ENCODE measurements around the gene CRLF2. TPM values are rescaled to one million over a fixed set of nuclear protein-coding genes. Genes with fewer than 3 reads are reported as not detected.
"Not testable (repeated sequence)": the region's sequence is repeated elsewhere in the genome, so short reads cannot be mapped to it uniquely, and the experiment has no call there.

CRLF2 gene
- total RNA-seq, 3 donors from 2014 or later (not counting 1 experiment from before 2014, with no cell fraction given) = 1.3 TPM; not detected in 2

GRCh38 chrX:1182211-1182610, 30.2 kb downstream of the CRLF2 start:
- Histone ChIP-seq H3K9me3 (ENCODE audit: control insufficient read depth, insufficient read depth, low read length) (no peaks in the 10 kb centered on the region), H3K27ac (ENCODE audit: low read length) (no peak overlapping the region), H3K36me3 (ENCODE audit: control insufficient read depth, insufficient read depth, low read length) (no peaks in the 10 kb centered on the region), H3K27me3 (ENCODE audit: control insufficient read depth, insufficient read depth, low read length) (no peaks in the 10 kb centered on the region), H3K4me1 (ENCODE audit: control insufficient read depth, insufficient read depth, low read length) (no peaks in the 10 kb centered on the region), H3K4me3 (ENCODE audit: low read length) (no peak overlapping the region)
- DNase-seq (no peak), ATAC-seq (no peak)
- Mint-ChIP-seq H3K4me1 (no peaks in the 10 kb centered on the region), H3K27ac (no peak overlapping the region), H3K36me3 (no peaks in the 10 kb centered on the region), H3K9me3 (no peaks in the 10 kb centered on the region), H3K27me3 (ENCODE audit: low read depth in 2 of 2) (no peaks in the 10 kb centered on the region), H3K4me3 (no peak overlapping the region)
- TF ChIP-seq CTCF (IDR thresholded peaks at IDR 0.05) = no peak
- 71% methylated on average over 4 of the region's 4 CpGs for WGBS (ENCODE audit: insufficient coverage)
- intact Hi-C loops (cut with micrococcal nuclease) = no loop called here

GRCh38 chrX:1181661-1182060, 30.8 kb downstream of the CRLF2 start:
- H3K4me1 Mint-ChIP-seq; H3K27ac ChIP-seq (ENCODE audit: low read length); H3K9me3 Mint-ChIP-seq; H3K27me3 ChIP-seq (ENCODE audit: control insufficient read depth, insufficient read depth, low read length); H3K4me1 ChIP-seq (ENCODE audit: control insufficient read depth, insufficient read depth, low read length); H3K27ac Mint-ChIP-seq; H3K9me3 ChIP-seq (ENCODE audit: control insufficient read depth, insufficient read depth, low read length); H3K36me3 Mint-ChIP-seq; ATAC-seq; H3K4me3 Mint-ChIP-seq; DNase-seq; H3K36me3 ChIP-seq (ENCODE audit: control insufficient read depth, insufficient read depth, low read length); intact Hi-C loops (cut with micrococcal nuclease); H3K4me3 ChIP-seq (ENCODE audit: low read length); H3K27me3 Mint-ChIP-seq (ENCODE audit: low read depth in 2 of 2): not testable (repeated sequence)
- 84% methylated on average over 14 of the region's 14 CpGs for WGBS (ENCODE audit: insufficient coverage)

GRCh38 chrX:1181170-1181569, 31.3 kb downstream of the CRLF2 start:
- H3K27ac Mint-ChIP-seq = no peak overlapping the region
- no peaks in the 10 kb centered on the region for H3K36me3 Mint-ChIP-seq
- no peak for TF ChIP-seq CTCF (IDR thresholded peaks at IDR 0.05)
- no peak overlapping the region for H3K4me3 ChIP-seq (ENCODE audit: low read length)
- no peak overlapping the region for H3K4me3 Mint-ChIP-seq
- no peaks in the 10 kb centered on the region for H3K9me3 Mint-ChIP-seq
- intact Hi-C loops (cut with micrococcal nuclease) = no loop called here
- no peak for ATAC-seq
- no peak for DNase-seq
- 47% methylated on average over 11 of the region's 11 CpGs for WGBS (ENCODE audit: insufficient coverage)
- H3K36me3 ChIP-seq (ENCODE audit: control insufficient read depth, insufficient read depth, low read length) = no peaks in the 10 kb centered on the region
- no peaks in the 10 kb centered on the region for H3K9me3 ChIP-seq (ENCODE audit: control insufficient read depth, insufficient read depth, low read length)
- no peaks in the 10 kb centered on the region for H3K4me1 ChIP-seq (ENCODE audit: control insufficient read depth, insufficient read depth, low read length)
- no peaks in the 10 kb centered on the region for H3K27me3 ChIP-seq (ENCODE audit: control insufficient read depth, insufficient read depth, low read length)
- H3K4me1 Mint-ChIP-seq = no peaks in the 10 kb centered on the region
- H3K27me3 Mint-ChIP-seq (ENCODE audit: low read depth in 2 of 2) = no peaks in the 10 kb centered on the region
- H3K27ac ChIP-seq (ENCODE audit: low read length) = no peak overlapping the region

- no peaks in the 10 kb centered on the region for H3K36me3 ChIP-seq (ENCODE audit: control insufficient read depth, insufficient read depth, low read length)
- no peaks in the 10 kb centered on the region for H3K4me1 ChIP-seq (ENCODE audit: control insufficient read depth, insufficient read depth, low read length)
- no peaks in the 10 kb centered on the region for H3K27me3 ChIP-seq (ENCODE audit: control insufficient read depth, insufficient read depth, low read length)
- H3K27ac Mint-ChIP-seq = no peak overlapping the region
- no peak overlapping the region for H3K27ac ChIP-seq (ENCODE audit: low read length)
- H3K27me3 Mint-ChIP-seq (ENCODE audit: low read depth in 2 of 2) = no peaks in the 10 kb centered on the region
- H3K4me1 Mint-ChIP-seq = no peaks in the 10 kb centered on the region
- intact Hi-C loops (cut with micrococcal nuclease) = no loop called here
- H3K9me3 Mint-ChIP-seq = no peaks in the 10 kb centered on the region
- H3K4me3 Mint-ChIP-seq = no peak overlapping the region
- DNase-seq (no peak), ATAC-seq (no peak)
- H3K9me3 ChIP-seq (ENCODE audit: control insufficient read depth, insufficient read depth, low read length) = no peaks in the 10 kb centered on the region
- no peak overlapping the region for H3K4me3 ChIP-seq (ENCODE audit: low read length)
- WGBS (ENCODE audit: insufficient coverage) = 92% methylated on average over 20 of the region's 20 CpGs
- no peak for TF ChIP-seq CTCF (IDR thresholded peaks at IDR 0.05)
- no peaks in the 10 kb centered on the region for H3K36me3 Mint-ChIP-seq
These were observed 33.8 kb downstream of the CRLF2 start for GRCh38 chrX:1178580-1179057.

GRCh38 chrX:1176531-1177320, 35.7 kb downstream of the CRLF2 start:
- 94% methylated on average over 33 of the region's 33 CpGs for WGBS (ENCODE audit: insufficient coverage)
- H3K27me3 ChIP-seq (ENCODE audit: control insufficient read depth, insufficient read depth, low read length); H3K4me1 ChIP-seq (ENCODE audit: control insufficient read depth, insufficient read depth, low read length); DNase-seq; H3K9me3 Mint-ChIP-seq; intact Hi-C loops (cut with micrococcal nuclease); H3K27me3 Mint-ChIP-seq (ENCODE audit: low read depth in 2 of 2); H3K27ac ChIP-seq (ENCODE audit: low read length); H3K9me3 ChIP-seq (ENCODE audit: control insufficient read depth, insufficient read depth, low read length); ATAC-seq; H3K4me1 Mint-ChIP-seq; H3K27ac Mint-ChIP-seq; H3K36me3 Mint-ChIP-seq; H3K4me3 Mint-ChIP-seq; H3K4me3 ChIP-seq (ENCODE audit: low read length); H3K36me3 ChIP-seq (ENCODE audit: control insufficient read depth, insufficient read depth, low read length): not testable (repeated sequence)
